22Rv1 (cell line): ENCODE measurements around the gene BZW2.

Experiments
- CTCF ChIP-seq: fragments of 450-650 bp; IDR thresholded peaks from 2 replicates; pipeline ENCODE4 v1.5.1; 2017; ENCODE audit warnings: mild to moderate bottlenecking
- ZFX ChIP-seq: fragments of 450-650 bp; IDR thresholded peaks from 2 replicates; pipeline ENCODE4 v1.6.1; 2017; ENCODE audit warnings: antibody characterized with exemption, borderline replicate concordance

DNA sequence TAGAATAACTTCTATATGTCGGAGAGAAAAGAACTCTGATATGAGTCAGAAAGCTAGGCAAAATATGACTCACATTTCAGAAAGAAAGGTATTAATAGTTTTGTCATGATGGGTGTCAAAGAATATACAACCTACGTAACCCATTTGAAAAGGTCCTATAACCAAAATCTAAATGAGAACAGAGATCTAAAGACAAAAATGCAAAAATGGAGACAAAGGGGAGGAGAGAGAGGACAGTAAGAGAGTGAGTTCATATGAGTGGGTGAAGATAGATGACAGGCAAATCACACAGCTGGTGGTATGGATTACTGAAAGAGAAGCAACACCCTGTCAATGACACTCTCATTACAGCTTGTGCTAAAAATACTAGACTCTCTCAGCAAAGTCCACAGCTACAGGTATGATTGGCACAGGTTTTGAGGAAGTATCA, 26.0 kb upstream of the BZW2 start:
- TF ChIP-seq CTCF, result no peak
- no peak for TF ChIP-seq ZFX
